Activated CD4-positive, alpha-beta T cell treated with anti-CD3 and anti-CD28 coated beads, Interleukin-2, amount 50 U/mL, for 1 hour (primary cell): Measurements from ENCODE around the gene TTC6.

Experiments
- DNase-seq: peaks from one replicate; pipeline ENCODE4 v3.0.0-alpha.2; 2020

The TTC6 gene

GRCh38 chr14:37598747-37599506, 3.5 kb downstream of the TTC6 start:
- no peak for DNase-seq

DNA sequence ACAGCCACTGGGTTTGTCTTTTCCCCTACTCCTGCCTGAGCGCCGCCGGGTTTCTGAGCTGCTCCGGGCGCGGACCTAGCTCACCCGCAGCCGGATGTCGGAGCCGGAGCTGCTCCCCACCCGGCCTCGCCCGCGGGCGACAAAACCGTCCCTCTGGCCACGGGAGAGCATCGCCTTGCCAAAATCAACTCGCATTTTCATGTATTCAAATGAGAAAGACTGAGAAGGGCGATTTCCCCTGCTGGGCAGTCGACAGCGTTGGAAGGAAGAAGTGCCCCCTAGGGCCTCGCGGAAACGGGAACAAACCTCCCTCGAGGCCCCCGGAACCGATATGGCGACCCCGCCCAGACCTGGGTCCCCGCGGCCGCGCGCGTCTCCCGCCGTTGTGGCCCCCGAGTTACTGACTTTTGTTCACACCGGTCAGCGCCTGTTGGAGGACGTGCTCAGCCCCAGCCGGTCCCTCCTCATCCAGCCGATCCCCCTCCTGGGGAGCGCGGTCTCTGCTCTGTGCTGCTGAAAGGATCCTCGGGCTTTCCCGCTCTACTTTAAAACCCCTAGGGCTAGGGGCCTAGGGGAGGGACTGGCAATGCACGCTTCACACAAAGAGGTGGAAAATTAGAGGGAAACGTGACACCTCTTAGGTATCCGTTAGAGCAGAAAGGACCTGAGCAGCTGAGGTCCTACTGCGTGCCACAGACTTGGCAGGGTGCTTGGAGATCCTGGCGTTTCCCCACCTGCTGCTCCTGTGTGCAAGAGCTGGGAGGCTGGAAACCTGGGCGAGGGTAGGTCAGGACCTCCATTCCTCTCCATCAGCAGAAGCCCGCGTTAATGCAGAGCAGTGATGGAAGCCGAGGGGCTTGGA, 4.3 kb downstream of the TTC6 start:
- DNase-seq, result no peak

DNA sequence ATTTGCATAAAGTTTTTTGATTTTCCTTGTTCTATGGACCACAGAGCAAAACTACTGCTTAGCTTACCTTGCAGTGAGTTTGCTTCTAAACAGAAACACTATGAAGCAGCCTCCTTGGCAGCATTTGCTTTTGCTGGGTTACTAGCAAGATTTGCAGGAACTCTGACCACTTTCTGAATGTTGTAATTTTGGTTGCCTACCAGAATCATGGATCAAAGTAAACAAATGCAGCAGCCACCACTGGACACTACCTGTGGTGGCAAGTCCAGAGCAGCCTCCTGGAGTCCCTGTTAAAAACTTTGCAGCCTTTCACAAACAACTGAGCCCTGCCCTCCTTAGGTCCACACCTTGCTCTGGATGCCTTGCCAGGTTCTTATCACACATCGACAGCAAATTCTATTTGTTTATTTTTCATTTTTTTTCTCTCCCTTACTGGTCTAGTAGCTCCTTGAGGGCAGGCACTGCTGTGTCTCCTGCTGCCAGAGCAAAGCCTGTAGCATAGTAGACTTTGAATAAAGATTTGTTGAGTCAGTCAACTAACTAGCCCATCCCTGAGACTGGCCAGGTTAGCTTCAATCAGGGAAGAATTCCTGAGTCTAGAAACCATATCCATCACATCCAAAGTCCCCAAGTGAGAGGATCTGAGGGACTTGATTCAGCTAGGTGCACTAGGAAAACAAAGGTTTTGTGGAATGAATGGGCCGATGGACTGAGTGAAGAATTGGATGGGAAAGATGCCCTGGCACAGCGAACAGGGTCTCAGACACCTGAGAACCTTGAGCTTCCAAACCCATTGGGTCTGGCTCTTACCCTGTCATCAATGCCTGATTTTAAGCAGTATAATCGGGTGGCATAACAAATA, 5.7 kb downstream of the TTC6 start:
- no peak for DNase-seq

DNA sequence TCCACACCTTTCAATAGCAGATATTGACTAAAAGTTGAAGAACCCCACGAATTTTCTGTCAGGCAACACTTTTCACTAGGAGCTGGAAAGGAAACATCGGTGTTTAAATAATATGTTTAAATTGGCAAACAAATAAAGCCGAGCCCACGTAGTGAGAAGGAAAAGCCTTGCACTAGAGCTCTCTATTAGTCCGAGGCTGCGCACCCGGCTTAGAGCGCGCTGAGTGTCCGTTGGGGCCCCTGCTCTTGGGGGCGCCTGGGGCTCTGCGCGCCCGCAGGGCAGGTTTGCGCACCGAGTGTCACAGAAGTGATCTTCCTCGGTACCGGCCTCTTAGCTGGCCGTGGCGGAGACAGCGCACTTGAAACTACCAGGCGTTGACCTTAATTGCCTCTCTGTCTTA, 6.4 kb downstream of the TTC6 start:
- no peak for DNase-seq

DNA sequence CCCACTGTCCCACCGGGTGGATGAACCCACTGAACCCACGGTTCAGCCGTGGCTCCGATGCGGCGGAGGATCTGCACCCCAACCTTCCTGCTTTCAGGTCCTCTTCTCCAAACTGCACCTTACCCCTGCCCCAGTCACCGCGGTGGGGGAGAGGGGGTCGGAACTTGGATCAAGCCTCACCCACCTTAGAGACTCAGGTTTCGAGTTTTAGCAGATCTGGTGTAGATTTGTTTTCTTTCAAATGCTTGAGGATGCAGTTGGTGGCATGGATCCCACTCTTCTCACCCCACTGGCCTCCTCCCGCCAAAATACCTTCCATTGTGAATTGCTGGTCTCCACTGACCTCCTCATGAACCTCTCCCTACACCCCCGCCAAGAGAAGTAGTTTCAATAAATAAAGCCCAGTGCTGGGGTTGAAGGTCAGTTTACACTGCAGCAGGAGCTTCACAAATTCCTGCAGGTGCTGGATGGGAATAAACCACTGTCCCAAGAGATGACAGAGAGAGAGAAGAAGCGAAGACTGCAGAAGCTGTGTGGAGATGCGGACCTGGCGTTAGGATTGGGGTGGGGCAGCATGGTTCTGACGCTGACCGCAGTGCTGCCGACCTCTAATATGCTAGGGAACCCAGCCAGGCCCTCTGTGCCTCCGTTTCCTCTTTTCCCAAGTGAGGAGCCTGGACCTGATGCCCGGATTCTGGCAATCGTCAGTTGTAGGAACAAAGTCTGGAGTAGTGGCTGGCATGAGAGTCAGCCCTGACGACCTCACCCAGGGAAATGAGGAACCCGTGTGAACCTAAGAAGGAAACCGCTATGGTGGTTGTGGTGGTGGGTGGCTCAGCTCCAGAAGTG, 7.4 kb downstream of the TTC6 start:
- no peak for DNase-seq

DNA sequence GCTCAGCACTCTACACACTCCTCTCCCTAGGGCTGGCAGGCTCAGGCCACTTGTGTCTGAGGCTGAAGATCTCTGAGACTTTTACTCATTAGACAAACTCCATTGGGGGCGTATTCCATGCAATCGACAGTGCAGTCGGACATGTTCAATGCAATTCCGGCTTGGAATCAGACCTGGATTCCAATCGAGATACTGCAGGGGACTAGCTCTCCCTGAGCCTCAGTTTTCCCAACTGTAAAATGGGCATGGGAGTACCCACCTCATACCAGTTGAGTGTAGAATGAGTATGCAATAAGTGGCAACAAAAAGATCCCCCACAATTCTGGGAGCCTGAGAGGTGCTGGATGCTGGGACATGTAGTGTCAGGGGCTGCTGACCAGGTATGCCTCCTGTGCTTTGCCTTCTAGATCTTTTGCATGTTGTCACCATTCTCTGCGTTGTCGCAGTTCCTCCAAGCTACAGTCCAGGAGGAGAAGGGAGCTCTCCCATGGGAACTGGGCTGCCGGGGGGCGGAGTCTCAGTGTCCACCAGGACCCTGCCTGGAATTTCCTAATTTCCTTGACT, 8.3 kb downstream of the TTC6 start:
- DNase-seq, result no peak

DNA sequence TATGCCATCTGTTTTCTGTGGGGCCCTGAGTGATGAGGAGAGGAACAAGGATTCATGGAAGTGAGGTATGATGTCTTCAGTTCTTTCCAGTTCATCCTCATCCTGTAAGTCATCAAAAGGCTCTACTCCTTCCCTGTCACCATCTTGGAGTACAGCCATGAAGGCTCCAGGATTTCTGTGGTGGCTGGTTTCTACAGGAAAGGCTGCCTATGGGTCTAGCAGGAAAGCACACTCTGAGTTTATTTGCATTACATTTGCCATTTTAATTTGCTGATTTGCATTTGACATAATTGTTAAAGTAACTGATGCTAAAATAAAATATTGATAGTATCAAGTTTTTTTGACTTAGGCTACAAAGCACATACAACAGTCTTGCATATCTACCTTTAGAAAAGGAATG, 11.2 kb downstream of the TTC6 start:
- DNase-seq, result no peak

GRCh38 chr14:37608649-37609048, 13.2 kb downstream of the TTC6 start:
- DNase-seq, result no peak

GRCh38 chr14:37610945-37611523, 15.6 kb downstream of the TTC6 start:
- no peak for DNase-seq

GRCh38 chr14:37615582-37616289, 20.3 kb downstream of the TTC6 start:
- DNase-seq, result no peak

DNA sequence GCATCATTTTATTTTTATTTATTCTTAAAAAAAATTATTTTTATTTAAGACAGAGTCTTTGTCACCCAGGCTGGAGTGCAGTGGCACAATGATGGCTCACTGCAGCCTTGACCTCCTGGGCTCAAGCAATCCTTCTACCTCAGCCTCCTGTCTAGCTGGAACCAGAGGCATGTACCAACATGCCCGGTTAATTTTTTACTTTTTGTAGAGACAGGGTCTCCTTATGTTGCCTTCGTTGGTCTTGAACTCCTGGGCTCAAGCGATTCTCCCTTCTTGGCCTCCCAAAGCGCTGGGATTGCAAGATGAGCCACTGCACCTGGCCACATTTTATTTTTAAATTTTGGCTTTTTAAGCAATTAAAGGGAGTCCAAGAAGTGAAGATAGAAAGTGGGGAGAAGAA, 21.4 kb downstream of the TTC6 start:
- no peak for DNase-seq

- DNase-seq, result no peak
These were observed 22.5 kb downstream of the TTC6 start for GRCh38 chr14:37617864-37618365.

GRCh38 chr14:37618498-37619028, 23.1 kb downstream of the TTC6 start:
- no peak for DNase-seq

- no peak for DNase-seq
These were observed 25.4 kb downstream of the TTC6 start for GRCh38 chr14:37620856-37621255.

- DNase-seq, result no peak
These were observed 26.9 kb downstream of the TTC6 start for GRCh38 chr14:37622231-37622923.

DNA sequence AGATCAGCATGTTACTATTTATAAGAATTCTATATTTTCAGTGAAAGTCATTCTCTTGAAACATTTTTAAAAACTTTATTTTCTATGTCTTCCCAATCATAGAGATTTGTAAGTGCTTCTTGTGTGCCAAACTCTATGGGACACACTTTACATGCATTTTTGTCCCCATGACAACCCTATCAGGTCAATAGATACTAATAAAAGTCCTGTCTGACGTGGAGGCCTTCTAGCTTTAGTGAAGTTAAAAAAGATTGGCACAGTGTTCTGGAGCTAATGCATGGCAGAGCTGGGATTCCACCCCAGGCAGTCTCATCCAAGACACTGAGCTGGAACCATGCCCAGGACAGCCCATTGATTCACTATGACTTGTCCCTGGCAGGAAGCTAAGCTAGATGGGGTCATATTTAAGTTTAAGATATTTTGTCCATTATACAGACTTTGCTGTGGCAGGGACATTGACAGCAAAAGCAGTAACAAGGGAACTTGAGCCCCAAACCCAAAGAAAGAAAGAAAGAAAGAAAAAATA, 28.1 kb downstream of the TTC6 start:
- DNase-seq, result no peak

DNA sequence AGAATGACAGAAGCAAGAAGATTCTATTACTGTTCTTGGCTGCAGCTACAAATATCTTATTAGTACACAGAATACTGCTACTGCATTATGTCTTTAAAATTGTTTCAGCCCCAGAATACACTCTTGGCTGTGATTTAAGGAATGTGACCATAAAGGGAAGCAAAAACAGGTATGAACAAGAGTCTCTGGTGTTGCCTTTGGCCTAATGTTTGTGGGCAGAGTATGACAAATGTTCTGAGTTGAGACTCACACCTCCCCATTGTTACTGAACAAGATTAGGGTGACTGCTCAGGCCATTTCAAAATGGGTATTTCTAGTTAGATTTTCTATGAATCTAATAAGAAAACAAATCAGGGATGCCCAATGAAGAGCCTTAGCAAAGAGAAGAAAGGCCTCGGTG, 28.5 kb downstream of the TTC6 start:
- no peak for DNase-seq

- DNase-seq, result no peak
These were observed 30.5 kb downstream of the TTC6 start for GRCh38 chr14:37625597-37626595.
